Testis (tissue), 2 donors: ENCODE data around the gene SIX6.

ENCODE experiments used
- POLR2A ChIP-seq: fragments of 450-650 bp; IDR thresholded peaks from one replicate; pipeline ENCODE4 v1.6.1; 2017; ENCODE audit warnings: antibody characterized with exemption, mild to moderate bottlenecking, moderate library complexity
- TF ChIP-seq, protein P1 (sequence below), 3 experiments: fragments of 450-650 bp in 2 of 3; fragments of 200-600 bp in 1 of 3; sonication (generic) in 1 of 3; IDR thresholded peaks; one replicate each; pipeline ENCODE4 v1.5.1; 2016 to 2019; ENCODE audit warnings: antibody characterized with exemption in 3 of 3, mild to moderate bottlenecking in 2 of 3, moderate library complexity in 1 of 3

GRCh38 chr14:60502541-60502940, 6.4 kb upstream of the SIX6 start:
- TF ChIP-seq, protein P1, sequence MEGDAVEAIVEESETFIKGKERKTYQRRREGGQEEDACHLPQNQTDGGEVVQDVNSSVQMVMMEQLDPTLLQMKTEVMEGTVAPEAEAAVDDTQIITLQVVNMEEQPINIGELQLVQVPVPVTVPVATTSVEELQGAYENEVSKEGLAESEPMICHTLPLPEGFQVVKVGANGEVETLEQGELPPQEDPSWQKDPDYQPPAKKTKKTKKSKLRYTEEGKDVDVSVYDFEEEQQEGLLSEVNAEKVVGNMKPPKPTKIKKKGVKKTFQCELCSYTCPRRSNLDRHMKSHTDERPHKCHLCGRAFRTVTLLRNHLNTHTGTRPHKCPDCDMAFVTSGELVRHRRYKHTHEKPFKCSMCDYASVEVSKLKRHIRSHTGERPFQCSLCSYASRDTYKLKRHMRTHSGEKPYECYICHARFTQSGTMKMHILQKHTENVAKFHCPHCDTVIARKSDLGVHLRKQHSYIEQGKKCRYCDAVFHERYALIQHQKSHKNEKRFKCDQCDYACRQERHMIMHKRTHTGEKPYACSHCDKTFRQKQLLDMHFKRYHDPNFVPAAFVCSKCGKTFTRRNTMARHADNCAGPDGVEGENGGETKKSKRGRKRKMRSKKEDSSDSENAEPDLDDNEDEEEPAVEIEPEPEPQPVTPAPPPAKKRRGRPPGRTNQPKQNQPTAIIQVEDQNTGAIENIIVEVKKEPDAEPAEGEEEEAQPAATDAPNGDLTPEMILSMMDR (IDR thresholded peaks at IDR 0.05): no peak
- no peak for TF ChIP-seq POLR2A
